Measurements from ENCODE around the gene SOST.

DNA sequence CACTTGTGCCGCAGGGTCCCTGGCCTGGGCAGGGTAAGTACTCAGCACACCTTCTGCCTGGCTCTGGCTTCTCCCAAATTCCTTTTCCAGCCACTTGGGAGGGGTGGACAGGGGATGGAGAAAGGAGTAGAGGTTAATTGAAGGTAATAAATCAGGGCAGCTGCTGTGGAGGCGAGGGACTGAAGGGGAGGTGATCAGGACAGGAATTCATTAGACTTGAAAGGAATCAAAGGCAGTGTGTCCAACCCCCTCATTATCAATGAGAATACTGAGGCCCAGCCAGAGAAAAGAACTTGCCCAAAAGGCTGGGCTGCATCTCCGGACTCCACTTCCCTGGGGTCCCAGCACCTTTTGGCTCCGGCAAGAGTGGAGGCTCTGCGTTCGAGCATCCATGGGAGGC is 2.4 kb downstream of the SOST start:
- TF ChIP-seq, protein P1, sequence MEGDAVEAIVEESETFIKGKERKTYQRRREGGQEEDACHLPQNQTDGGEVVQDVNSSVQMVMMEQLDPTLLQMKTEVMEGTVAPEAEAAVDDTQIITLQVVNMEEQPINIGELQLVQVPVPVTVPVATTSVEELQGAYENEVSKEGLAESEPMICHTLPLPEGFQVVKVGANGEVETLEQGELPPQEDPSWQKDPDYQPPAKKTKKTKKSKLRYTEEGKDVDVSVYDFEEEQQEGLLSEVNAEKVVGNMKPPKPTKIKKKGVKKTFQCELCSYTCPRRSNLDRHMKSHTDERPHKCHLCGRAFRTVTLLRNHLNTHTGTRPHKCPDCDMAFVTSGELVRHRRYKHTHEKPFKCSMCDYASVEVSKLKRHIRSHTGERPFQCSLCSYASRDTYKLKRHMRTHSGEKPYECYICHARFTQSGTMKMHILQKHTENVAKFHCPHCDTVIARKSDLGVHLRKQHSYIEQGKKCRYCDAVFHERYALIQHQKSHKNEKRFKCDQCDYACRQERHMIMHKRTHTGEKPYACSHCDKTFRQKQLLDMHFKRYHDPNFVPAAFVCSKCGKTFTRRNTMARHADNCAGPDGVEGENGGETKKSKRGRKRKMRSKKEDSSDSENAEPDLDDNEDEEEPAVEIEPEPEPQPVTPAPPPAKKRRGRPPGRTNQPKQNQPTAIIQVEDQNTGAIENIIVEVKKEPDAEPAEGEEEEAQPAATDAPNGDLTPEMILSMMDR (IDR thresholded peaks at IDR 0.05), result no peak
- no peak for TF ChIP-seq POLR2AphosphoS5 (IDR thresholded peaks at IDR 0.05; ENCODE audit: low read depth, low read length)
- TF ChIP-seq, protein P2, sequence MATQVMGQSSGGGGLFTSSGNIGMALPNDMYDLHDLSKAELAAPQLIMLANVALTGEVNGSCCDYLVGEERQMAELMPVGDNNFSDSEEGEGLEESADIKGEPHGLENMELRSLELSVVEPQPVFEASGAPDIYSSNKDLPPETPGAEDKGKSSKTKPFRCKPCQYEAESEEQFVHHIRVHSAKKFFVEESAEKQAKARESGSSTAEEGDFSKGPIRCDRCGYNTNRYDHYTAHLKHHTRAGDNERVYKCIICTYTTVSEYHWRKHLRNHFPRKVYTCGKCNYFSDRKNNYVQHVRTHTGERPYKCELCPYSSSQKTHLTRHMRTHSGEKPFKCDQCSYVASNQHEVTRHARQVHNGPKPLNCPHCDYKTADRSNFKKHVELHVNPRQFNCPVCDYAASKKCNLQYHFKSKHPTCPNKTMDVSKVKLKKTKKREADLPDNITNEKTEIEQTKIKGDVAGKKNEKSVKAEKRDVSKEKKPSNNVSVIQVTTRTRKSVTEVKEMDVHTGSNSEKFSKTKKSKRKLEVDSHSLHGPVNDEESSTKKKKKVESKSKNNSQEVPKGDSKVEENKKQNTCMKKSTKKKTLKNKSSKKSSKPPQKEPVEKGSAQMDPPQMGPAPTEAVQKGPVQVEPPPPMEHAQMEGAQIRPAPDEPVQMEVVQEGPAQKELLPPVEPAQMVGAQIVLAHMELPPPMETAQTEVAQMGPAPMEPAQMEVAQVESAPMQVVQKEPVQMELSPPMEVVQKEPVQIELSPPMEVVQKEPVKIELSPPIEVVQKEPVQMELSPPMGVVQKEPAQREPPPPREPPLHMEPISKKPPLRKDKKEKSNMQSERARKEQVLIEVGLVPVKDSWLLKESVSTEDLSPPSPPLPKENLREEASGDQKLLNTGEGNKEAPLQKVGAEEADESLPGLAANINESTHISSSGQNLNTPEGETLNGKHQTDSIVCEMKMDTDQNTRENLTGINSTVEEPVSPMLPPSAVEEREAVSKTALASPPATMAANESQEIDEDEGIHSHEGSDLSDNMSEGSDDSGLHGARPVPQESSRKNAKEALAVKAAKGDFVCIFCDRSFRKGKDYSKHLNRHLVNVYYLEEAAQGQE (IDR thresholded peaks at IDR 0.05; ENCODE audit: insufficient read depth in 1 of 2, low read depth in 2 of 2, low read length in 1 of 2), result no peak
